HepG2 (cell line): ENCODE measurements around the gene COL9A2. TPM values are rescaled to one million over a fixed set of nuclear protein-coding genes. Genes with fewer than 3 reads are reported as not detected.

Source experiments
- polyA plus RNA-seq, 8 experiments: library from polyadenylated mRNA; depleted of rRNA in 3 of 8; stranded (reverse) in 7 of 8; unstranded in 1 of 8; fragments of >200 nt; fragmentation: Illumina TruSeq in 4 of 8; extraction: Trizol in 4 of 8; gene quantifications; 2 replicates each; pipeline versions ENCODE4 v1.2.1 to v1.2.3, GENCODE V29; 2011 to 2016; ENCODE audit warnings: low read depth in 4 of 8, missing spikeins in 1 of 8, mixed read lengths in 1 of 8; ENCODE audit not compliant: insufficient read depth in 1 of 8
- total RNA-seq, 5 experiments: library from RNA; depleted of rRNA; stranded (reverse); fragments of >200 nt; fragmentation: Illumina TruSeq; extraction: Trizol; gene quantifications; 2 replicates each; pipeline ENCODE4 v1.2.3, GENCODE V29; 2016; ENCODE audit warnings: low read depth in 1 of 5

The COL9A2 gene
- total and polyA plus RNA-seq, 2 of the 13 experiments (the other 11 are each of a cell fraction or from before 2014, with no cell fraction given), result 20.2 to 26.9 TPM

Other genes starting within 250 kb of the COL9A2 start
- gene PPT1, start 220.0 kb downstream of the COL9A2 start, total RNA-seq (2016; rRNA removed; fragmentation: Illumina TruSeq; extraction: Trizol), result 79.5 and 129 TPM in 2 replicates
- gene PPT1, start 220.0 kb downstream of the COL9A2 start, polyA plus RNA-seq (2011; rRNA removed), result 113 and 129 TPM in 2 replicates
- gene RLF, start 155.9 kb downstream of the COL9A2 start, total RNA-seq (2016; rRNA removed; fragmentation: Illumina TruSeq; extraction: Trizol), result 15.7 and 27.2 TPM in 2 replicates
- 7.0 and 9.0 TPM in 2 replicates for gene RLF, start 155.9 kb downstream of the COL9A2 start, polyA plus RNA-seq (2011; rRNA removed)
- not detected in 2 replicates for gene TMCO2, start 69.3 kb downstream of the COL9A2 start, total RNA-seq (2016; rRNA removed; fragmentation: Illumina TruSeq; extraction: Trizol)
- gene TMCO2, start 69.3 kb downstream of the COL9A2 start, polyA plus RNA-seq (2011; rRNA removed), result not detected in 2 replicates
- gene ZMPSTE24, start 59.0 kb downstream of the COL9A2 start, total RNA-seq (2016; rRNA removed; fragmentation: Illumina TruSeq; extraction: Trizol), result 43.1 and 60.2 TPM in 2 replicates
- gene ZMPSTE24, start 59.0 kb downstream of the COL9A2 start, polyA plus RNA-seq (2011; rRNA removed), result 12.0 and 13.6 TPM in 2 replicates
- gene SMAP2, start 56.4 kb upstream of the COL9A2 start, total RNA-seq (2016; rRNA removed; fragmentation: Illumina TruSeq; extraction: Trizol), result 19.0 and 21.2 TPM in 2 replicates
- gene SMAP2, start 56.4 kb upstream of the COL9A2 start, polyA plus RNA-seq (2011; rRNA removed), result 22.3 and 22.5 TPM in 2 replicates
- gene ZFP69B, start 133.2 kb upstream of the COL9A2 start, total RNA-seq (2016; rRNA removed; fragmentation: Illumina TruSeq; extraction: Trizol), result 7.7 and 10.8 TPM in 2 replicates
- 4.6 and 4.9 TPM in 2 replicates for gene ZFP69B, start 133.2 kb upstream of the COL9A2 start, polyA plus RNA-seq (2011; rRNA removed)
- 5.6 and 6.3 TPM in 2 replicates for gene ZFP69, start 160.0 kb upstream of the COL9A2 start, total RNA-seq (2016; rRNA removed; fragmentation: Illumina TruSeq; extraction: Trizol)
- gene ZFP69, start 160.0 kb upstream of the COL9A2 start, polyA plus RNA-seq (2011; rRNA removed), result 2.1 and 2.6 TPM in 2 replicates
- 20.5 and 29.6 TPM in 2 replicates for gene EXO5, start 191.5 kb upstream of the COL9A2 start, total RNA-seq (2016; rRNA removed; fragmentation: Illumina TruSeq; extraction: Trizol)
- gene EXO5, start 191.5 kb upstream of the COL9A2 start, polyA plus RNA-seq (2011; rRNA removed), result 7.4 and 9.9 TPM in 2 replicates
- gene ZNF684, start 214.4 kb upstream of the COL9A2 start, total RNA-seq (2016; rRNA removed; fragmentation: Illumina TruSeq; extraction: Trizol), result 15.2 and 18.8 TPM in 2 replicates
- gene ZNF684, start 214.4 kb upstream of the COL9A2 start, polyA plus RNA-seq (2011; rRNA removed), result 6.3 and 6.5 TPM in 2 replicates